Smooth muscle cell (in vitro differentiated cells): Measurements from ENCODE around the gene FBXW8. TPM values are rescaled to one million over a fixed set of nuclear protein-coding genes. Genes with fewer than 3 reads are reported as not detected.

ENCODE experiments used
- DNase-seq: peaks from one replicate; lab custom pipeline; 2025; ENCODE audit not compliant: unreplicated experiment; lab: John Stamatoyannopoulos, UW
- H2AFZ ChIP-seq: fragments of 200-600 bp; sonication (generic); 2 replicates; pipeline ENCODE4 v1.6.0; 2016; ENCODE audit warnings: antibody characterized with exemption, low read depth, mild to moderate bottlenecking
- H3F3A ChIP-seq: fragments of 200-600 bp; sonication (generic); 2 replicates; pipeline ENCODE4 v1.6.0; 2017; ENCODE audit warnings: antibody characterized with exemption, low read depth
- H3K27ac ChIP-seq: fragments of 200-600 bp; sonication (generic); 2 replicates; pipeline ENCODE4 v1.5.1; 2016; ENCODE audit warnings: low read depth, mild to moderate bottlenecking
- H3K27me3 ChIP-seq: fragments of 200-600 bp; sonication (generic); 2 replicates; pipeline ENCODE4 v1.6.1; 2016; ENCODE audit warnings: low read depth, mild to moderate bottlenecking
- H3K36me3 ChIP-seq: fragments of 200-600 bp; sonication (generic); 2 replicates; pipeline ENCODE4 v1.5.1; 2016; ENCODE audit warnings: low read depth
- H3K4me1 ChIP-seq: fragments of 200-600 bp; sonication (generic); 2 replicates; pipeline ENCODE4 v1.5.1; 2016; ENCODE audit warnings: low read depth
- H3K4me2 ChIP-seq: fragments of 200-600 bp; sonication (generic); 2 replicates; pipeline ENCODE4 v1.6.0; 2016; ENCODE audit warnings: mild to moderate bottlenecking
- H3K4me3 ChIP-seq: fragments of 200-600 bp; sonication (generic); 2 replicates; pipeline ENCODE4 v1.5.1; 2016; ENCODE audit warnings: mild to moderate bottlenecking
- H3K79me2 ChIP-seq: fragments of 200-600 bp; sonication (generic); 2 replicates; pipeline ENCODE4 v1.6.0; 2016; ENCODE audit warnings: low read depth, mild to moderate bottlenecking
- H3K9ac ChIP-seq: fragments of 200-600 bp; sonication (generic); 2 replicates; pipeline ENCODE4 v1.6.0; 2016; ENCODE audit warnings: low read depth
- H3K9me3 ChIP-seq: fragments of 200-600 bp; sonication (generic); replicated peaks from 2 replicates; pipeline ENCODE4 v1.5.1; 2016; ENCODE audit warnings: low read depth
- H4K20me1 ChIP-seq: fragments of 200-600 bp; sonication (generic); 2 replicates; pipeline ENCODE4 v1.6.0; 2016; ENCODE audit warnings: low read depth
- WGBS: methylation state at CpG from one replicate; pipeline ENCODE4 v1.1.7; 2016; ENCODE audit warnings: low lambda C conversion rate; 5-methylcytosine and 5-hydroxymethylcytosine counted together
- polyA plus RNA-seq: library from polyadenylated mRNA; unstranded; fragments of >200 nt; fragmentation: Nextera tagmentation; extraction: Ambion mirVana; gene quantifications from 2 replicates; pipeline ENCODE4 v1.2.1, GENCODE V29; 2016
- total RNA-seq: library from RNA; depleted of rRNA; stranded (reverse); fragments of >200 nt; gene quantifications from 2 replicates; pipeline ENCODE4 v1.2.3, GENCODE V29; 2014
- TF ChIP-seq, protein P1 (sequence below): fragments of 200-600 bp; sonication (generic); IDR thresholded peaks from 2 replicates; pipeline ENCODE4 v1.5.1; 2017; ENCODE audit warnings: borderline replicate concordance, mild to moderate bottlenecking, antibody characterized with exemption; ENCODE audit not compliant: insufficient read depth, poor library complexity, severe bottlenecking

FBXW8 gene
- total and polyA plus RNA-seq, 2 experiments from 2014 or later = 16.9 to 18.3 TPM

DNA sequence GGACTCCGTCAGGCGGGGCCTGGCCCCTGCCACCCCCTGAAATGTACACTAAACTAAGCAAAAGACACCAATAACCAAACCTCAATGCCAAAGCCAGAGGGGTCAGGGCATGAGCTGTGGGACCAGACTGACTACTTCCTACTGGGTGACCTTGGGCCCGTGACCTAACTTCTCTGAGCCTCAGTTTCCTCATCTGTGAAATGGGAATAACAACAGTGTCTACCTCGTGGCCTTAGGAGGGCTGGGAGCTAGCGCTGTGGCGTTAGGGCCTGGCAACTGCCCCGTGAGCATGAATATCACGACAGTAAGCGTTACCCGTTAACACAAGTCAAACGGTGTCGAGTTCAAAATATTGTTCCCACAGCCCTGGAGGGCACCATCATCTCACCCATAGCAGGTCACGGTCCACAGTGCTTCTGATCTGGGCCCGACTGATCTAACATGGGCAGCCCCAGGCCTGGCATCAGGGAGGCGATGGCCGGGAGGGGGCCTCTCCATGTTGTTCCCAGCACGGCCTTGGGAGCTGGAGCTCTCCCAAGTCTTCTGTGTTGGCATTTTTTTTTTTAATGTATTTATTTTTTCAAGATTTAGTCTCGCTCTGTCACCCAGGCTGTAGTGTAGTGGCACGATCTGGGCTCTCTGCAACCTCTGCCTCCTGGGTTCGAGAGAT, 136.2 kb downstream of the FBXW8 start:
- no peak for DNase-seq
- WGBS = 96% methylated on average over 20 of the region's 20 CpGs
- H4K20me1 ChIP-seq = no peaks in the 10 kb centered on the region
- no peaks in the 10 kb centered on the region for H3K36me3 ChIP-seq
- no peaks in the 10 kb centered on the region for H3F3A ChIP-seq
- H3K27me3 ChIP-seq = no peaks in the 10 kb centered on the region
- H3K4me3 ChIP-seq = no peak overlapping the region
- H3K4me2 ChIP-seq = no peak overlapping the region
- H2AFZ ChIP-seq = no peak overlapping the region
- H3K9ac ChIP-seq = no peak overlapping the region
- no peaks in the 10 kb centered on the region for H3K9me3 ChIP-seq
- TF ChIP-seq, protein P1, sequence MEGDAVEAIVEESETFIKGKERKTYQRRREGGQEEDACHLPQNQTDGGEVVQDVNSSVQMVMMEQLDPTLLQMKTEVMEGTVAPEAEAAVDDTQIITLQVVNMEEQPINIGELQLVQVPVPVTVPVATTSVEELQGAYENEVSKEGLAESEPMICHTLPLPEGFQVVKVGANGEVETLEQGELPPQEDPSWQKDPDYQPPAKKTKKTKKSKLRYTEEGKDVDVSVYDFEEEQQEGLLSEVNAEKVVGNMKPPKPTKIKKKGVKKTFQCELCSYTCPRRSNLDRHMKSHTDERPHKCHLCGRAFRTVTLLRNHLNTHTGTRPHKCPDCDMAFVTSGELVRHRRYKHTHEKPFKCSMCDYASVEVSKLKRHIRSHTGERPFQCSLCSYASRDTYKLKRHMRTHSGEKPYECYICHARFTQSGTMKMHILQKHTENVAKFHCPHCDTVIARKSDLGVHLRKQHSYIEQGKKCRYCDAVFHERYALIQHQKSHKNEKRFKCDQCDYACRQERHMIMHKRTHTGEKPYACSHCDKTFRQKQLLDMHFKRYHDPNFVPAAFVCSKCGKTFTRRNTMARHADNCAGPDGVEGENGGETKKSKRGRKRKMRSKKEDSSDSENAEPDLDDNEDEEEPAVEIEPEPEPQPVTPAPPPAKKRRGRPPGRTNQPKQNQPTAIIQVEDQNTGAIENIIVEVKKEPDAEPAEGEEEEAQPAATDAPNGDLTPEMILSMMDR = no peak
- H3K79me2 ChIP-seq = no peaks in the 10 kb centered on the region
- peaks cover 23% of the 10 kb centered on the region for H3K4me1 ChIP-seq
- H3K27ac ChIP-seq = no peak overlapping the region

DNA sequence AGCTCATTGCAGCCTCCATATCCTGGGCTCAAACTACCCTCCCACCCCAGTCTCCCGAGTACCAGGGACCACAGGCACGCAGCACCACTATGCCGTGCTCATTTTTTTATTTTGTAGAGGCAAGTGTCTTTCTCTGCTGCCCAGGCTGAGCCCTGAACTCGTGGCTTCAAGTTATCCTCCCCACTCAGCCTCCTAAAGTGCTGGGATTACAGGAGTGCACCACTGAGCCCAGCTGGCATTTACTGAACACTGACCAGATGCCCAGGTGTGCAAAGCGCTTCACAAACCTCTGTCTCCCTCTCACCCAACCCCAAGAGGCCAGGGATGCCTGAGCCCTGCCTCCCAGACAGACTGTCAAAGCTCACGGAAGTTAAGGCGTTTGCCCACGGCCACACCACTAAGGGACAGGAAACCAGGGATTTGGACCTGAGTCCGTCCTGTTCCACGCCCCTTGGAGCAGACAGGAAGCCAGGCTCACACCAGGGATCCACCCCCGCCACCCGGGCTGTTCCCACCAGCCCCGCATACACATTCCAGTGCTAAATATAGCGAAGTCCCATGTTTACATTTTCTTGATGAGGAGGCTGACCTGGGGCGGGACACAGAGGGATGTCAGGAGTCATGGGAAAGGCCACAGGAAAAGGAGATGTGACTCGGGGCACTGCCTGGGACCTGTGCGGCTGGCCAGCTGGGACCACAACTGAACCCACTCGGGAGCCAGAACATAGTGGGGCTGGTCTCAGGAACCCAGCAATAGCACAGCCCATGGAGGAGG, 137.2 kb downstream of the FBXW8 start:
- WGBS = 38% methylated on average over 17 of the region's 18 CpGs
- no peak overlapping the region for H3K9ac ChIP-seq
- no peak overlapping the region for H3K27ac ChIP-seq
- peaks cover 31% of the 10 kb centered on the region for H3K4me1 ChIP-seq
- peak overlapping the region; percentile 46 for H3K4me2 ChIP-seq
- no peak for DNase-seq
- H2AFZ ChIP-seq = no peak overlapping the region
- no peaks in the 10 kb centered on the region for H3K36me3 ChIP-seq
- no peaks in the 10 kb centered on the region for H3K27me3 ChIP-seq
- H4K20me1 ChIP-seq = no peaks in the 10 kb centered on the region
- H3K4me3 ChIP-seq = no peak overlapping the region
- H3F3A ChIP-seq = no peaks in the 10 kb centered on the region
- TF ChIP-seq, protein P1 = no peak
- no peaks in the 10 kb centered on the region for H3K79me2 ChIP-seq
- H3K9me3 ChIP-seq = no peaks in the 10 kb centered on the region

DNA sequence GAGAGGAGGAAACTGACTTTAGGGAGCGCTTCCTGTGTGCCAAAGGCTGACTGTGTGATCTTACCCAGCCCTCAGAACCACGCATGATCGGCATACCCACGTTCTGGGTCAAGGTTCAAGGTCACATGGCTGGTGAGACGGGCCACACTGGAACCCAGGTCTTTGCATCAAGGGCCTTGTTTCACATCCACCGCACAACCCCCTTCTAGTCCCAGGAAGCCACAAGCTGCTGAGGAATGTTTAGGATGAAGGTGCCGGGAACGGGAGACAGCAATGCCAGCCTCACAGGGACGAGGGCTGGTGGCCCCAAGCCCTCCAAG, 137.8 kb downstream of the FBXW8 start:
- no peaks in the 10 kb centered on the region for H3K27me3 ChIP-seq
- H3K36me3 ChIP-seq = no peaks in the 10 kb centered on the region
- no peak overlapping the region for H3K27ac ChIP-seq
- H3K79me2 ChIP-seq = no peaks in the 10 kb centered on the region
- H3K9ac ChIP-seq = no peak overlapping the region
- WGBS = 81% methylated on average over 9 of the region's 9 CpGs
- TF ChIP-seq, protein P1 = no peak
- H3K9me3 ChIP-seq = no peaks in the 10 kb centered on the region
- no peaks in the 10 kb centered on the region for H3F3A ChIP-seq
- peak overlapping the region; percentile 46 for H3K4me2 ChIP-seq
- DNase-seq = no peak
- no peak overlapping the region for H3K4me3 ChIP-seq
- no peaks in the 10 kb centered on the region for H4K20me1 ChIP-seq
- peaks cover 31% of the 10 kb centered on the region for H3K4me1 ChIP-seq
- no peak overlapping the region for H2AFZ ChIP-seq
